GM12878 (cell line): Measurements from ENCODE around the gene KIF26A. TPM values are rescaled to one million over a fixed set of nuclear protein-coding genes. Genes with fewer than 3 reads are reported as not detected.

Experiments used
- ATAC-seq: fragments of 200-7000 bp; cut with Tn5 transposase; 3 replicates; pipeline ENCODE4 v1.9.1; 2020; ENCODE audit warnings: mild to moderate bottlenecking, moderate library complexity
- BruUV-seq: library from RNA; stranded (reverse); fragments of 400-500 nt; replicated peaks from 2 replicates; lab custom pipeline; 2021; lab: Mats Ljungman, UMichigan
- CTCF ChIA-PET: fragments of 300-600 bp; sonication (Branson Sonifier 250); formaldehyde crosslinking; extraction: SDS; loops from one replicate; lab custom pipeline; 2021; ENCODE audit warnings: inconsistent platforms; lab: Yijun Ruan, JAX
- POLR2A ChIA-PET: fragments of 350-600 bp; formaldehyde crosslinking; extraction: SDS; loops from one replicate; lab custom pipeline; 2021; ENCODE audit warnings: inconsistent platforms; lab: Charles Lee
- RAD21 ChIA-PET: fragments of 300-600 bp; sonication (Branson Sonifier 250); formaldehyde crosslinking; loops from one replicate; lab custom pipeline; 2023; ENCODE audit warnings: antibody characterized with exemption; ENCODE audit not compliant: unreplicated experiment; lab: Charles Lee
- SMC1A ChIA-PET: fragments of 300-600 bp; sonication (Branson Sonifier 250); formaldehyde crosslinking; loops from one replicate; lab custom pipeline; 2023; ENCODE audit not compliant: unreplicated experiment, uncharacterized antibody; lab: Charles Lee
- DNase-seq: peaks from one replicate; pipeline ENCODE4 v3.0.0-alpha.2; 2011; ENCODE audit warnings: low read depth, low spot score
- FAIRE-seq: peaks from 3 replicates; lab custom pipeline; 2011; peaks lifted over from hg19 to GRCh38; lab: Jason Lieb, UNC
- H2AFZ ChIP-seq: 2 replicates; pipeline ENCODE4 v1.6.0; 2011; ENCODE audit warnings: low read depth, low read length, control low read depth; ENCODE audit not compliant: control insufficient read depth
- H3K27ac ChIP-seq: 2 replicates; pipeline ENCODE4 v1.5.1; 2011; ENCODE audit warnings: control low read depth; ENCODE audit not compliant: control insufficient read depth, insufficient read depth
- H3K27me3 ChIP-seq, 2 experiments: replicated peaks in 1 of 2; 2 replicates each; pipeline versions ENCODE4 v1.6.0 to v1.6.1; 2011; ENCODE audit warnings: low read length in 1 of 2; ENCODE audit not compliant: control insufficient read depth in 2 of 2, insufficient read depth in 2 of 2
- H3K36me3 ChIP-seq, 2 experiments: 2 replicates each; pipeline ENCODE4 v1.5.1; 2011; ENCODE audit warnings: low read length in 1 of 2; ENCODE audit not compliant: control insufficient read depth in 2 of 2, insufficient read depth in 2 of 2
- H3K4me1 ChIP-seq: 2 replicates; pipeline ENCODE4 v1.6.1; 2011; ENCODE audit warnings: mild to moderate bottlenecking, low read length, moderate library complexity, mixed read lengths; ENCODE audit not compliant: control insufficient read depth, insufficient read depth
- H3K4me2 ChIP-seq: 2 replicates; pipeline ENCODE4 v1.6.0; 2011; ENCODE audit warnings: control low read depth; ENCODE audit not compliant: control insufficient read depth, insufficient read depth
- H3K4me3 ChIP-seq: fragments of 200-600 bp; sonication (generic); 2 replicates; pipeline ENCODE4 v1.5.1; 2016
- H3K79me2 ChIP-seq: 2 replicates; pipeline ENCODE4 v1.6.0; 2011; ENCODE audit warnings: low read length; ENCODE audit not compliant: control insufficient read depth, insufficient read depth
- H3K9ac ChIP-seq: 2 replicates; pipeline ENCODE4 v1.8.0; 2011; ENCODE audit warnings: low read length, control low read depth, mixed read lengths; ENCODE audit not compliant: control insufficient read depth, insufficient read depth
- H3K9me3 ChIP-seq: replicated peaks from 3 replicates; pipeline ENCODE4 v1.5.1; 2011; ENCODE audit warnings: mild to moderate bottlenecking, low read length; ENCODE audit not compliant: control insufficient read depth, insufficient read depth
- H4K20me1 ChIP-seq: 2 replicates; pipeline ENCODE4 v1.6.0; 2011; ENCODE audit not compliant: control insufficient read depth, insufficient read depth
- BACH1 ChIP-seq: fragments of 450-650 bp; IDR thresholded peaks from 2 replicates; pipeline ENCODE4 v1.6.1; 2017; ENCODE audit warnings: mild to moderate bottlenecking, borderline replicate concordance
- FOXM1 ChIP-seq: IDR thresholded peaks from 2 replicates; pipeline ENCODE4 v1.6.1; 2012; ENCODE audit warnings: low read depth, mild to moderate bottlenecking, inconsistent platforms, low read length, moderate library complexity
- IKZF1 ChIP-seq: fragments of 450-650 bp; conservative IDR thresholded peaks from 2 replicates; pipeline ENCODE4 v1.6.1; 2017; ENCODE audit warnings: antibody characterized with exemption, mild to moderate bottlenecking
- JUNB ChIP-seq: IDR thresholded peaks from 2 replicates; pipeline ENCODE4 v1.6.1; 2016; ENCODE audit warnings: antibody characterized with exemption, mild to moderate bottlenecking
- MEF2B ChIP-seq: fragments of 450-650 bp; IDR thresholded peaks from 2 replicates; pipeline ENCODE4 v1.6.1; 2018; ENCODE audit warnings: mild to moderate bottlenecking, moderate library complexity; ENCODE audit not compliant: partially characterized antibody, poor library complexity, severe bottlenecking
- NR2C1 ChIP-seq: fragments of 450-650 bp; IDR thresholded peaks from 2 replicates; pipeline ENCODE4 v1.6.1; 2017; ENCODE audit warnings: antibody characterized with exemption, mild to moderate bottlenecking, moderate library complexity
- NRF1 ChIP-seq: conservative IDR thresholded peaks from 2 replicates; pipeline ENCODE4 v1.6.1; 2011; ENCODE audit warnings: mild to moderate bottlenecking, low read depth, low read length, improper control_type of control experiment
- RAD51 ChIP-seq: fragments of 450-650 bp; IDR thresholded peaks from 2 replicates; pipeline ENCODE4 v1.6.1; 2016; ENCODE audit warnings: moderate library complexity, mild to moderate bottlenecking, inconsistent platforms
- TCF3 ChIP-seq: IDR thresholded peaks from 2 replicates; pipeline ENCODE4 v1.6.1; 2012; ENCODE audit warnings: low read depth, mild to moderate bottlenecking, low read length, borderline replicate concordance; ENCODE audit not compliant: insufficient read depth
- TCF7 ChIP-seq: IDR thresholded peaks from 2 replicates; pipeline ENCODE4 v1.6.1; 2014; ENCODE audit warnings: antibody characterized with exemption, borderline replicate concordance
- WGBS: methylation state at CpG from one replicate; pipeline ENCODE4 v1.1.6; 2016; ENCODE audit warnings: low lambda C conversion rate; ENCODE audit not compliant: insufficient replicate concordance, insufficient coverage; ENCODE audit errors: missing lambda C conversion rate; 5-methylcytosine and 5-hydroxymethylcytosine counted together
- in situ Hi-C: fragments of 300-500 bp; cut with MboI; formaldehyde crosslinking; loops from 9 replicates; pipeline ENCODE4 v1.14.3; 2018; ENCODE audit warnings: mixed read lengths
- intact Hi-C: fragments of 100-400 bp; cut with micrococcal nuclease; formaldehyde crosslinking; loops from one replicate; pipeline ENCODE4 v1.14.2; 2022; ENCODE audit not compliant: unreplicated experiment
- polyA plus RNA-seq, 11 experiments: library from polyadenylated mRNA; depleted of rRNA in 4 of 11; unstranded in 6 of 11; stranded (reverse) in 5 of 11; fragments of >200 nt; fragmentation: Nextera tagmentation in 4 of 11; fragmentation: Illumina TruSeq in 1 of 11; extraction: Ambion mirVana in 4 of 11; extraction: Trizol in 1 of 11; gene quantifications; 1 replicate in 1 of 11; 2 replicates in 10 of 11; pipeline versions ENCODE4 v1.2.1 to v1.2.3, GENCODE V29; 2011 to 2016; ENCODE audit warnings: inconsistent platforms in 2 of 11, missing spikeins in 2 of 11, low read depth in 1 of 11
- total RNA-seq, 4 experiments: library from RNA; depleted of rRNA in 3 of 4; stranded (reverse); fragments of >200 nt in 3 of 4; fragmentation: Illumina TruSeq in 1 of 4; extraction: Trizol in 1 of 4; gene quantifications; 2 replicates each; pipeline versions ENCODE4 v1.2.1 to v1.2.3, GENCODE V29; 2013 to 2021
- TF ChIP-seq, protein P1 (sequence below): fragments of 450-650 bp; IDR thresholded peaks from 2 replicates; pipeline ENCODE4 v1.6.1; 2017; ENCODE audit warnings: mild to moderate bottlenecking, moderate library complexity
- TF ChIP-seq, protein P2 (sequence below): fragments of 450-650 bp; conservative IDR thresholded peaks from 2 replicates; pipeline ENCODE4 v1.6.1; 2017; ENCODE audit warnings: mild to moderate bottlenecking, moderate library complexity

KIF26A gene
- total and polyA plus RNA-seq, 10 of the 15 experiments (the other 5 are each of a cell fraction or from before 2014, with no cell fraction given), result 0.05 TPM; not detected in 9

DNA sequence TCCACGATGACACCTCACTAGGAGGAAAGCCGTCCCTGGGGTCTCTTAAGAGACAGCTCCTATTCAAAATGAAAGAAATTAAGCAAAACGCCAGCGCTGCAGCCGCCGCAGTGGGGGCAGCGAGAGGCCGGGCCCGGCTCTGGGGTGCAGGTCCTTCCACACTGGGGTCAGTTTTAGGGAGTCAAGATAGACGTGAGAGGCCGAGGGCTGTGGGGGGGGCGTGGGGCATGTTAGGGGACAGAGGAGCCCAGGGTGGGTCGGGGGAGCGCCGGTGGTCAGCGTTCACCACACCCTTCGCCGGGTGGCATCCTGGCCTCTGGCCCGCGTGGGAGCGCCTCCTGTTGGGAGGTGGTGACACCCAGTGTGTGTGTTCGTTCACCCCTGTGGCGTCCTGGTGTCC, 25.7 kb downstream of the KIF26A start:
- ATAC-seq (no peak), FAIRE-seq (no peak), DNase-seq (no peak)
- ChIA-PET SMC1A (no interaction called here), POLR2A (no interaction called here), RAD21 (no interaction called here), CTCF (no interaction called here)
- intact Hi-C loops (no loop called here), in situ Hi-C loops (no loop called here)
- no TSS peak for BruUV-seq
- H3K79me2 ChIP-seq, result no peaks in the 10 kb centered on the region
- no peak overlapping the region for H3K9ac ChIP-seq
- H3K4me3 ChIP-seq, result no peak overlapping the region
- H4K20me1 ChIP-seq, result no peaks in the 10 kb centered on the region
- TF ChIP-seq BACH1 (no peak), NR2C1 (no peak), TCF7 (no peak), NRF1 (no peak), JUNB (no peak), FOXM1 (no peak), TCF3 (no peak), IKZF1 (no peak), RAD51 (no peak), MEF2B (no peak)
- TF ChIP-seq, protein P1, sequence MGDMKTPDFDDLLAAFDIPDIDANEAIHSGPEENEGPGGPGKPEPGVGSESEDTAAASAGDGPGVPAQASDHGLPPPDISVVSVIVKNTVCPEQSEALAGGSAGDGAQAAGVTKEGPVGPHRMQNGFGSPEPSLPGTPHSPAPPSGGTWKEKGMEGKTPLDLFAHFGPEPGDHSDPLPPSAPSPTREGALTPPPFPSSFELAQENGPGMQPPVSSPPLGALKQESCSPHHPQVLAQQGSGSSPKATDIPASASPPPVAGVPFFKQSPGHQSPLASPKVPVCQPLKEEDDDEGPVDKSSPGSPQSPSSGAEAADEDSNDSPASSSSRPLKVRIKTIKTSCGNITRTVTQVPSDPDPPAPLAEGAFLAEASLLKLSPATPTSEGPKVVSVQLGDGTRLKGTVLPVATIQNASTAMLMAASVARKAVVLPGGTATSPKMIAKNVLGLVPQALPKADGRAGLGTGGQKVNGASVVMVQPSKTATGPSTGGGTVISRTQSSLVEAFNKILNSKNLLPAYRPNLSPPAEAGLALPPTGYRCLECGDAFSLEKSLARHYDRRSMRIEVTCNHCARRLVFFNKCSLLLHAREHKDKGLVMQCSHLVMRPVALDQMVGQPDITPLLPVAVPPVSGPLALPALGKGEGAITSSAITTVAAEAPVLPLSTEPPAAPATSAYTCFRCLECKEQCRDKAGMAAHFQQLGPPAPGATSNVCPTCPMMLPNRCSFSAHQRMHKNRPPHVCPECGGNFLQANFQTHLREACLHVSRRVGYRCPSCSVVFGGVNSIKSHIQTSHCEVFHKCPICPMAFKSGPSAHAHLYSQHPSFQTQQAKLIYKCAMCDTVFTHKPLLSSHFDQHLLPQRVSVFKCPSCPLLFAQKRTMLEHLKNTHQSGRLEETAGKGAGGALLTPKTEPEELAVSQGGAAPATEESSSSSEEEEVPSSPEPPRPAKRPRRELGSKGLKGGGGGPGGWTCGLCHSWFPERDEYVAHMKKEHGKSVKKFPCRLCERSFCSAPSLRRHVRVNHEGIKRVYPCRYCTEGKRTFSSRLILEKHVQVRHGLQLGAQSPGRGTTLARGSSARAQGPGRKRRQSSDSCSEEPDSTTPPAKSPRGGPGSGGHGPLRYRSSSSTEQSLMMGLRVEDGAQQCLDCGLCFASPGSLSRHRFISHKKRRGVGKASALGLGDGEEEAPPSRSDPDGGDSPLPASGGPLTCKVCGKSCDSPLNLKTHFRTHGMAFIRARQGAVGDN, result no peak
- TF ChIP-seq, protein P2, sequence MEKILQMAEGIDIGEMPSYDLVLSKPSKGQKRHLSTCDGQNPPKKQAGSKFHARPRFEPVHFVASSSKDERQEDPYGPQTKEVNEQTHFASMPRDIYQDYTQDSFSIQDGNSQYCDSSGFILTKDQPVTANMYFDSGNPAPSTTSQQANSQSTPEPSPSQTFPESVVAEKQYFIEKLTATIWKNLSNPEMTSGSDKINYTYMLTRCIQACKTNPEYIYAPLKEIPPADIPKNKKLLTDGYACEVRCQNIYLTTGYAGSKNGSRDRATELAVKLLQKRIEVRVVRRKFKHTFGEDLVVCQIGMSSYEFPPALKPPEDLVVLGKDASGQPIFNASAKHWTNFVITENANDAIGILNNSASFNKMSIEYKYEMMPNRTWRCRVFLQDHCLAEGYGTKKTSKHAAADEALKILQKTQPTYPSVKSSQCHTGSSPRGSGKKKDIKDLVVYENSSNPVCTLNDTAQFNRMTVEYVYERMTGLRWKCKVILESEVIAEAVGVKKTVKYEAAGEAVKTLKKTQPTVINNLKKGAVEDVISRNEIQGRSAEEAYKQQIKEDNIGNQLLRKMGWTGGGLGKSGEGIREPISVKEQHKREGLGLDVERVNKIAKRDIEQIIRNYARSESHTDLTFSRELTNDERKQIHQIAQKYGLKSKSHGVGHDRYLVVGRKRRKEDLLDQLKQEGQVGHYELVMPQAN, result no peak
- no peaks in the 10 kb centered on the region for H3K9me3 ChIP-seq
- H3K36me3 ChIP-seq, result no peaks in the 10 kb centered on the region
- no peaks in the 10 kb centered on the region for H3K4me1 ChIP-seq
- no peak overlapping the region for H3K4me2 ChIP-seq
- H3K27me3 ChIP-seq, result no peaks in the 10 kb centered on the region
- WGBS, result 17% methylated on average over 15 of the region's 23 CpGs
- no peak overlapping the region for H2AFZ ChIP-seq
- H3K27ac ChIP-seq, result no peak overlapping the region
